Hippocampal formation (tissue), 2 donors: ENCODE results near the gene TMEM156.
A peak's percentile ranks its signal among the peaks of the same experiment; 100 is the strongest.

ENCODE experiments used
- DNase-seq, 2 donors: peaks; one replicate each; lab custom pipeline; 2025; lab: John Stamatoyannopoulos, UW

The TMEM156 gene

GRCh38 chr4:39032218-39033085 is at the start of gene TMEM156:
Gene TMEM156, minus strand, starts transcription at chr4:39032409. Its CDS starts 96 bp downstream, at chr4:39032313.
- DNase-seq = no peak

- no peak for DNase-seq
Measured at GRCh38 chr4:39078829-39079228, 46.6 kb upstream of the TMEM156 start.

GRCh38 chr4:39068907-39069306 is 36.7 kb upstream of the TMEM156 start:
- DNase-seq = no peak

- DNase-seq = no peak
Measured at GRCh38 chr4:39067451-39067850, 35.2 kb upstream of the TMEM156 start.

GRCh38 chr4:39067031-39067430 is 34.8 kb upstream of the TMEM156 start:
- no peak for DNase-seq

- no peak for DNase-seq
Measured at GRCh38 chr4:39066371-39066770, 34.2 kb upstream of the TMEM156 start.

- no peak for DNase-seq
Measured at GRCh38 chr4:39063430-39063829, 31.2 kb upstream of the TMEM156 start.

GRCh38 chr4:39062770-39063097 is 30.5 kb upstream of the TMEM156 start:
- peak in 1 of 2 donors; percentile 42 for DNase-seq

- no peak for DNase-seq
Measured at GRCh38 chr4:39062094-39062769, 30.0 kb upstream of the TMEM156 start, which contains the start of gene KLHL5. Gene KLHL5, plus strand, starts transcription at chr4:39062232. Its CDS starts 421 bp downstream, at chr4:39062653.

- no peak for DNase-seq
Measured at GRCh38 chr4:39061457-39061856, 29.2 kb upstream of the TMEM156 start.

GRCh38 chr4:39056023-39056422 is 23.8 kb upstream of the TMEM156 start:
- DNase-seq = no peak

- no peak for DNase-seq
Measured at GRCh38 chr4:39054497-39054896, 22.3 kb upstream of the TMEM156 start.

GRCh38 chr4:39053983-39054382 is 21.8 kb upstream of the TMEM156 start:
- DNase-seq = no peak

GRCh38 chr4:39051492-39051891 is 19.3 kb upstream of the TMEM156 start:
- DNase-seq = no peak

GRCh38 chr4:39050590-39050989 is 18.4 kb upstream of the TMEM156 start:
- no peak for DNase-seq

GRCh38 chr4:39048311-39048710 is 16.1 kb upstream of the TMEM156 start:
- DNase-seq = no peak

GRCh38 chr4:39047681-39048080 is 15.5 kb upstream of the TMEM156 start:
- no peak for DNase-seq

GRCh38 chr4:39046249-39046648 is 14.0 kb upstream of the TMEM156 start:
- no peak for DNase-seq

- DNase-seq = no peak
Measured at GRCh38 chr4:39045827-39046221, 13.6 kb upstream of the TMEM156 start.

- peak in 1 of 2 donors; percentile 46 for DNase-seq
Measured at GRCh38 chr4:39044956-39045826, 13.0 kb upstream of the TMEM156 start.

GRCh38 chr4:39044364-39044955 is 12.3 kb upstream of the TMEM156 start:
- peak; percentile 83 to 90 for DNase-seq

- DNase-seq = no peak
Measured at GRCh38 chr4:39043861-39044363, 11.7 kb upstream of the TMEM156 start.
